SK-N-MC (cell line): ENCODE data around the gene DMBX1.

ENCODE experiments used
- EZH2 ChIP-seq: fragments of 200-600 bp; sonication (generic); IDR thresholded peaks from one replicate; pipeline ENCODE4 v1.6.1; 2017; ENCODE audit warnings: antibody characterized with exemption
- FOXP2 ChIP-seq: optimal IDR thresholded peaks from 2 replicates; pipeline ENCODE3; 2011; ENCODE audit warnings: mild to moderate bottlenecking, moderate library complexity; ENCODE audit not compliant: insufficient read depth; ENCODE audit errors: extremely low read length, control extremely low read depth
- POLR2AphosphoS5 ChIP-seq: IDR thresholded peaks from 2 replicates; pipeline ENCODE4 v1.6.1; 2012; ENCODE audit warnings: mild to moderate bottlenecking, low read depth, low read length, borderline replicate concordance

DNA sequence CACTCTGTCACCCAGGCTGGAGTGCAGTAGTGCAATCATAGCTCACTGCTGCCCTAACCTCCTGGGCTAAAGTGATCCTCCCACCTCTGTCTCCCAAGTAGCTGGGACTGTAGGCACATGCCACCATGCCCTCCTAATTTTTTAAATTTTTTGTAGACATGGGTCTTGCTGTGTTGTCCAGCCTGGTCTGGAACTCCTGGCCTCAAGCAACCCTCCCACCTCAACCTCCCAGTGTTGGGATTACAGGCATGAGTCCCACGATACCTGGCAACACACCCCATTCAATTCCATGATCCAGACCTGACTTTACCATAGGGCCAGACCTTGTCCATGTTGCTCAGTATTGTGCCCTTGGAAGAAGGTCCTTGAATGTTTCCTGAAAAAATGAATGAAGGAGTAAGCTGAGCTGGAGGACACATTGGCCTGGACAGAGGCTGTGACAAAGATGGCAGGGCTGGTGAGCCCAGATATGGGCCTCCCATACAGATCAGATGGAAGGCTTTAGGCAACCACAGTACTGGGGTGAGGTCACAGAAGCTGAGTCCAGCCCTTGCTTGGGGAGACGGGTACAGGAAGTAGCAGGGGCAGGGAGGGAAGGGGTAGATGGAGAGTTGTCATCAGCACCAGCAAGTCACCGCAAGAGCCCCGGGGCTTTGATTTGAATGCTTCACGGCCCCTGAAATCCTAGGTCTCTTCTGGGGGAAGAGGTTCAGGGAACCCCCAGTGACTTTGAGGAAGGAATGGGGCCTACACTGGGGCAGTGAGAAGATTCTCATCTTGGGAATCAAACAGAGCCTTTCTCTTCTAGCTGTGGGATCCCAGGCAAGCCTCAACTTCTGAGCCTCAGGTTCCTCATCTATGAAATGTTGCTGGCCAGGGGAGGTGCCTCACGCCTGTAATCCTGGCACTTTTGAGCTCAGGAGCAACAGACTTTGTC is 40.1 kb upstream of the DMBX1 start:
- TF ChIP-seq POLR2AphosphoS5 (no peak), EZH2 (no peak), FOXP2 (no peak)
